ENCODE data around the gene RASSF8. TPM values are rescaled to one million over a fixed set of nuclear protein-coding genes. Genes with fewer than 3 reads are reported as not detected.

Gene RASSF8
- total RNA-seq, 1 experiment from 2014 or later, result 9.2 TPM

DNA sequence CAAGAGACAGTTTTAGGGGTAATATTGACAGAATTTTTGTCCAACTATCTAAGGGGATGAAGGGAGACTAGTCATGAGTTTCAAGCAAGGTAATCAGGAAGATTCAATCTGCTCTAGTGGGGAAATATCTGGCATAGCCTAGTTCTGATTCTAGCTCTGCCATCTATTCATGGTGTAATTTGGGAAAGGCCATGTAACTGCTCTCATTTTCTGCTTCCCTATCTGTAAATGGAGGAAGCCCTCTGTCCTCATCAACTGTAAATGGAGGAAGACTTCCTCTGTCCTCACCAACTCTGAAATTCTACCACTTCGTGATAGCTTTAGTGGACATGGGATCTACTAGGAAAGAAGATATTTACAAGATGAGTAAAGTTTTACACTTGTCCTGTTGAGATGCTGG lies 128.5 kb downstream of the RASSF8 start:
- no peak overlapping the region for H3K4me2 ChIP-seq (ENCODE audit: low read length)
- H3K27ac ChIP-seq (ENCODE audit: low read depth, low read length), result no peak overlapping the region
- intact Hi-C loops (cut with micrococcal nuclease), result no loop called here
- no peak for ATAC-seq
- H3K79me2 ChIP-seq (ENCODE audit: insufficient read depth, low read length), result no peaks in the 10 kb centered on the region
- no peaks in the 10 kb centered on the region for H3K9me2 ChIP-seq (ENCODE audit: insufficient read depth)
- no peaks in the 10 kb centered on the region for H3K9me3 ChIP-seq (ENCODE audit: control insufficient read depth in 1 of 2, insufficient read depth in 1 of 2, low read depth in 1 of 2, low read length in 2 of 2)
- no peaks in the 10 kb centered on the region for H4K20me1 ChIP-seq (ENCODE audit: insufficient read depth)
- ChIA-PET CTCF (no interaction called here), RAD21 (ENCODE audit: low non-redundant PET in 1 of 2, low total read pairs in 2 of 2, uncharacterized antibody in 2 of 2, unreplicated experiment in 2 of 2) (no interaction called here), POLR2A (no interaction called here)
- no peak overlapping the region for H3K9ac ChIP-seq (ENCODE audit: low read length)
- H2AFZ ChIP-seq (ENCODE audit: low read depth, low read length, poor library complexity, severe bottlenecking), result no peak overlapping the region
- no peak overlapping the region for H3K4me3 ChIP-seq (replicated peaks in 1 of 2; ENCODE audit: low read depth in 1 of 2, low read length in 2 of 2)
- no TSS peak for BruUV-seq (replicated peaks)
- TF ChIP-seq, protein P1, sequence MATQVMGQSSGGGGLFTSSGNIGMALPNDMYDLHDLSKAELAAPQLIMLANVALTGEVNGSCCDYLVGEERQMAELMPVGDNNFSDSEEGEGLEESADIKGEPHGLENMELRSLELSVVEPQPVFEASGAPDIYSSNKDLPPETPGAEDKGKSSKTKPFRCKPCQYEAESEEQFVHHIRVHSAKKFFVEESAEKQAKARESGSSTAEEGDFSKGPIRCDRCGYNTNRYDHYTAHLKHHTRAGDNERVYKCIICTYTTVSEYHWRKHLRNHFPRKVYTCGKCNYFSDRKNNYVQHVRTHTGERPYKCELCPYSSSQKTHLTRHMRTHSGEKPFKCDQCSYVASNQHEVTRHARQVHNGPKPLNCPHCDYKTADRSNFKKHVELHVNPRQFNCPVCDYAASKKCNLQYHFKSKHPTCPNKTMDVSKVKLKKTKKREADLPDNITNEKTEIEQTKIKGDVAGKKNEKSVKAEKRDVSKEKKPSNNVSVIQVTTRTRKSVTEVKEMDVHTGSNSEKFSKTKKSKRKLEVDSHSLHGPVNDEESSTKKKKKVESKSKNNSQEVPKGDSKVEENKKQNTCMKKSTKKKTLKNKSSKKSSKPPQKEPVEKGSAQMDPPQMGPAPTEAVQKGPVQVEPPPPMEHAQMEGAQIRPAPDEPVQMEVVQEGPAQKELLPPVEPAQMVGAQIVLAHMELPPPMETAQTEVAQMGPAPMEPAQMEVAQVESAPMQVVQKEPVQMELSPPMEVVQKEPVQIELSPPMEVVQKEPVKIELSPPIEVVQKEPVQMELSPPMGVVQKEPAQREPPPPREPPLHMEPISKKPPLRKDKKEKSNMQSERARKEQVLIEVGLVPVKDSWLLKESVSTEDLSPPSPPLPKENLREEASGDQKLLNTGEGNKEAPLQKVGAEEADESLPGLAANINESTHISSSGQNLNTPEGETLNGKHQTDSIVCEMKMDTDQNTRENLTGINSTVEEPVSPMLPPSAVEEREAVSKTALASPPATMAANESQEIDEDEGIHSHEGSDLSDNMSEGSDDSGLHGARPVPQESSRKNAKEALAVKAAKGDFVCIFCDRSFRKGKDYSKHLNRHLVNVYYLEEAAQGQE (IDR thresholded peaks at IDR 0.05; ENCODE audit: low read depth), result no peak
- no peak for TF ChIP-seq ZFX (IDR thresholded peaks at IDR 0.05)
- TF ChIP-seq, protein P2, sequence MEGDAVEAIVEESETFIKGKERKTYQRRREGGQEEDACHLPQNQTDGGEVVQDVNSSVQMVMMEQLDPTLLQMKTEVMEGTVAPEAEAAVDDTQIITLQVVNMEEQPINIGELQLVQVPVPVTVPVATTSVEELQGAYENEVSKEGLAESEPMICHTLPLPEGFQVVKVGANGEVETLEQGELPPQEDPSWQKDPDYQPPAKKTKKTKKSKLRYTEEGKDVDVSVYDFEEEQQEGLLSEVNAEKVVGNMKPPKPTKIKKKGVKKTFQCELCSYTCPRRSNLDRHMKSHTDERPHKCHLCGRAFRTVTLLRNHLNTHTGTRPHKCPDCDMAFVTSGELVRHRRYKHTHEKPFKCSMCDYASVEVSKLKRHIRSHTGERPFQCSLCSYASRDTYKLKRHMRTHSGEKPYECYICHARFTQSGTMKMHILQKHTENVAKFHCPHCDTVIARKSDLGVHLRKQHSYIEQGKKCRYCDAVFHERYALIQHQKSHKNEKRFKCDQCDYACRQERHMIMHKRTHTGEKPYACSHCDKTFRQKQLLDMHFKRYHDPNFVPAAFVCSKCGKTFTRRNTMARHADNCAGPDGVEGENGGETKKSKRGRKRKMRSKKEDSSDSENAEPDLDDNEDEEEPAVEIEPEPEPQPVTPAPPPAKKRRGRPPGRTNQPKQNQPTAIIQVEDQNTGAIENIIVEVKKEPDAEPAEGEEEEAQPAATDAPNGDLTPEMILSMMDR (IDR thresholded peaks at IDR 0.05 in 2 of 3, conservative IDR thresholded peaks at IDR 0.05 in 1 of 3; ENCODE audit: borderline replicate concordance in 1 of 3, insufficient read depth in 1 of 3, low read depth in 2 of 3, low read length in 2 of 3), result no peak
- no peaks in the 10 kb centered on the region for H3K36me3 ChIP-seq (ENCODE audit: control insufficient read depth in 1 of 2, insufficient read depth in 2 of 2, low read length in 2 of 2)
- DNase-seq (ENCODE audit: low read depth, low spot score), result no peak
- H3K4me1 ChIP-seq (ENCODE audit: control insufficient read depth in 1 of 2, insufficient read depth in 2 of 2, low read length in 2 of 2), result peaks cover 5 to 15% of the 10 kb centered on the region in 2 experiments
- H3K27me3 ChIP-seq (ENCODE audit: insufficient read depth, low read length), result no peaks in the 10 kb centered on the region

DNA sequence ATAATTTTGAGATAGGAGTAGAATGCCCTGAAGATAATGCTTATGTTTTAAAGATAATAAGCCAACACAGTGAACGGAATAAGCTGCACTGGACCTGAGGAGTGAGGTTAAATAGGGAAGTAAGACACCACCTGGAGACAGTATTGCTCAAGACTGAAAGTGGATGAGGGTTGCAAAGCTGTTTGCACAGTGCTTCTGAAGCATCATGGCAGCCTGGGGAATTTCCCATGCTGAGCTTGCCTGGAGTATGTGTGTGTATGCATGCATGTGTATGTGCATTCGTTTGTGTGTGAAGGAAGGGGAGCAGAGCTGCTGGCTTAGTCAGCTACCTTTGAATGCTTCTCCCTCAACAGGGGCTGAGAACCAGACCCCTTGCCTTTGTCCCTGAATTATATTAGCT lies 130.5 kb downstream of the RASSF8 start:
- Histone ChIP-seq H2AFZ (ENCODE audit: low read depth, low read length, poor library complexity, severe bottlenecking) (no peak overlapping the region), H3K9me2 (ENCODE audit: insufficient read depth) (no peaks in the 10 kb centered on the region), H3K27ac (ENCODE audit: low read depth, low read length) (no peak overlapping the region), H3K4me2 (ENCODE audit: low read length) (no peak overlapping the region), H3K9ac (ENCODE audit: low read length) (no peak overlapping the region), H3K27me3 (ENCODE audit: insufficient read depth, low read length) (no peaks in the 10 kb centered on the region), H3K36me3 (ENCODE audit: control insufficient read depth in 1 of 2, insufficient read depth in 2 of 2, low read length in 2 of 2) (no peaks in the 10 kb centered on the region), H3K79me2 (ENCODE audit: insufficient read depth, low read length) (no peaks in the 10 kb centered on the region), H3K4me1 (ENCODE audit: control insufficient read depth in 1 of 2, insufficient read depth in 2 of 2, low read length in 2 of 2) (peaks cover 5 to 16% of the 10 kb centered on the region in 2 experiments), H4K20me1 (ENCODE audit: insufficient read depth) (no peaks in the 10 kb centered on the region), H3K9me3 (ENCODE audit: control insufficient read depth in 1 of 2, insufficient read depth in 1 of 2, low read depth in 1 of 2, low read length in 2 of 2) (no peaks in the 10 kb centered on the region), H3K4me3 (replicated peaks in 1 of 2; ENCODE audit: low read depth in 1 of 2, low read length in 2 of 2) (no peak overlapping the region)
- POLR2A ChIA-PET, result no interaction called here
- DNase-seq (ENCODE audit: low read depth, low spot score), result no peak
- CTCF ChIA-PET, result no interaction called here
- no peak for ATAC-seq
- RAD21 ChIA-PET (ENCODE audit: low non-redundant PET in 1 of 2, low total read pairs in 2 of 2, uncharacterized antibody in 2 of 2, unreplicated experiment in 2 of 2), result no interaction called here
- BruUV-seq (replicated peaks), result no TSS peak
- intact Hi-C loops (cut with micrococcal nuclease), result no loop called here
- TF ChIP-seq, protein P3, sequence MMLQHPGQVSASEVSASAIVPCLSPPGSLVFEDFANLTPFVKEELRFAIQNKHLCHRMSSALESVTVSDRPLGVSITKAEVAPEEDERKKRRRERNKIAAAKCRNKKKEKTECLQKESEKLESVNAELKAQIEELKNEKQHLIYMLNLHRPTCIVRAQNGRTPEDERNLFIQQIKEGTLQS (IDR thresholded peaks at IDR 0.05), result no peak
- TF ChIP-seq POLR2AphosphoS5 (IDR thresholded peaks at IDR 0.05; ENCODE audit: low read depth, low read length), result no peak
- TF ChIP-seq, protein P4, sequence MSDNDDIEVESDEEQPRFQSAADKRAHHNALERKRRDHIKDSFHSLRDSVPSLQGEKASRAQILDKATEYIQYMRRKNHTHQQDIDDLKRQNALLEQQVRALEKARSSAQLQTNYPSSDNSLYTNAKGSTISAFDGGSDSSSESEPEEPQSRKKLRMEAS (IDR thresholded peaks at IDR 0.05), result no peak
- no peak for TF ChIP-seq CBX3 (IDR thresholded peaks at IDR 0.05; ENCODE audit: low read depth)
- TF ChIP-seq SIN3A (IDR thresholded peaks at IDR 0.05; ENCODE audit: low read depth), result no peak
- TF ChIP-seq, protein P1 (IDR thresholded peaks at IDR 0.05; ENCODE audit: low read depth), result no peak
- TF ChIP-seq EGR1 (IDR thresholded peaks at IDR 0.05; ENCODE audit: low read depth), result no peak
- no peak for TF ChIP-seq FOSL1 (IDR thresholded peaks at IDR 0.05; ENCODE audit: low read depth)
- TF ChIP-seq JUND (IDR thresholded peaks at IDR 0.05), result no peak
- TF ChIP-seq SP1 (IDR thresholded peaks at IDR 0.05; ENCODE audit: low read depth), result no peak

Measured in HCT116 (cell line).